ENCODE measurements around the gene HDGF. TPM values are rescaled to one million over a fixed set of nuclear protein-coding genes. Genes with fewer than 3 reads are reported as not detected.

HDGF gene
- total and polyA plus RNA-seq, 2 of the 8 experiments (the other 6 are each of a cell fraction or from before 2014, with no cell fraction given) = 145 to 391 TPM

DNA sequence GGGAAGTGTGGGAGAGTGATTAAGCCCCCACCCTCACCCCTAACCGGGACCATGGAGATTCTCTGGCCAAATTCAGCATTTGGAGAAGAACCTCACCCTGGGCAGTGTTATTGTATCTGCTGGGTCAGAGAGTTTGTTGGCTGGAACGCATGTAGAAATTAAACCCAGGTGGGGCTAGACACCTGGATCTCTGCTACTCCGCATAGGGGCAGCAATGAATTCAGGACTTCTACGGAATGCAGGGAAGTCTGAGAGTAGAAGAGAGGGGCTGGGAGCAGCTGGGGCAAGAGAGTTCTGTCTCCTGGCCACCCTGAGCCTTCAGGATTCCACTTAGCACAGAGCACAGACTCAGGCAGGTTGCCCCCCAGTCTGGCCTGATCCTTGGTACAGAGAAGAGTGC, 42.4 kb downstream of the HDGF start:
- Histone ChIP-seq H2BK20ac (ENCODE audit: low read length) (peak overlapping the region; percentile 8), H3K27me3 (replicated peaks in 1 of 4; ENCODE audit: control insufficient read depth in 3 of 4, extremely low read depth in 1 of 4, insufficient read depth in 3 of 4, low read length in 3 of 4) (peaks cover 0 to 13% (median 6%) of the 10 kb centered on the region in 4 experiments; a peak in 4 of 7 replicates), H3K9ac (replicated peaks in 1 of 4; ENCODE audit: extremely low read depth in 1 of 4, low read depth in 3 of 4, low read length in 3 of 4) (no peak overlapping the region), H4K8ac (ENCODE audit: extremely low read depth, insufficient read depth, low read length) (no peak overlapping the region), H3K79me1 (ENCODE audit: low read depth, low read length) (no peaks in the 10 kb centered on the region), H3K79me2 (ENCODE audit: control insufficient read depth in 1 of 2, insufficient read depth in 2 of 2, low read length in 2 of 2) (peaks cover 2 to 10% of the 10 kb centered on the region in 2 experiments; a peak in 1 of 4 replicates), H3K14ac (ENCODE audit: insufficient read length) (no peak overlapping the region), H2BK5ac (ENCODE audit: low read depth, low read length) (peak overlapping the region; percentile 68; the same call in 1 of the 2 replicates), H2AK5ac (ENCODE audit: low read depth, low read length) (peak overlapping the region; percentile 26; the same call in 1 of the 2 replicates), H3K4me3 (ENCODE audit: extremely low read depth in 1 of 4, insufficient read depth in 2 of 4, low read depth in 3 of 4, low read length in 4 of 4) (peak overlapping the region in 3 of 4 experiments; percentile 21 to 80 (median 29); a peak in 5 of 8 replicates), H3K27ac (ENCODE audit: low read depth, low read length) (peak overlapping the region; percentile 52; the same call in 1 of the 2 replicates), H3K4ac (replicated peaks; ENCODE audit: insufficient read length, low read depth, low read length) (no peak overlapping the region), H3K4me2 (ENCODE audit: insufficient read depth in 1 of 2, low read depth in 2 of 2, low read length in 2 of 2) (peak overlapping the region; percentile 77 to 94), H4K91ac (replicated peaks; ENCODE audit: insufficient read length, low read length) (peak overlapping the region; percentile 61), H3K4me1 (replicated peaks in 1 of 4; ENCODE audit: control insufficient read depth in 3 of 4, insufficient read depth in 4 of 4, low read length in 3 of 4) (peaks cover 19 to 56% (median 40%) of the 10 kb centered on the region in 4 experiments), H2BK15ac (ENCODE audit: low read length) (peak overlapping the region; percentile 97), H3K23ac (ENCODE audit: insufficient read length) (no peak overlapping the region), H2BK120ac (replicated peaks; ENCODE audit: low read depth, low read length) (peak overlapping the region; percentile 19), H4K20me1 (replicated peaks in 1 of 2; ENCODE audit: control insufficient read depth in 1 of 2, insufficient read depth in 2 of 2, low read length in 2 of 2) (peaks cover 0 to 2% of the 10 kb centered on the region in 2 experiments), H3K9me3 (ENCODE audit: insufficient read depth in 2 of 2, low read depth in 1 of 2, low read length in 1 of 2) (no peaks in the 10 kb centered on the region), H3K18ac (ENCODE audit: extremely low read depth, low read length) (peak overlapping the region; percentile 98), H2AFZ (ENCODE audit: low read length) (no peak overlapping the region), H4K5ac (ENCODE audit: insufficient read length, low read depth, low read length) (peak overlapping the region; percentile 20), H3K36me3 (ENCODE audit: control insufficient read depth in 2 of 4, insufficient read depth in 4 of 4, low read length in 3 of 4) (no peaks in the 10 kb centered on the region), H3K56ac (replicated peaks; ENCODE audit: insufficient read length, low read depth, low read length) (no peak overlapping the region), H3K23me2 (ENCODE audit: low read depth, low read length) (peaks cover 31% of the 10 kb centered on the region; the same call in 1 of the 2 replicates), H2BK12ac (ENCODE audit: low read depth, low read length) (peak overlapping the region; percentile 90)
- DNase-seq (ENCODE audit: low read depth in 1 of 2, low spot score in 2 of 2) (no peak), FAIRE-seq (no peak)
- WGBS, 2 experiments (ENCODE audit: extremely low coverage in 1 of 2, insufficient coverage in 1 of 2, insufficient read length in 1 of 2, insufficient replicate concordance in 2 of 2, low coverage in 1 of 2, low lambda C conversion rate in 2 of 2, missing lambda C conversion rate in 1 of 2) = 57% methylated on average over 4 of the region's 4 CpGs; no CpG with 5 or more reads in 1 of the 2 experiments
- CTCF ChIA-PET (ENCODE audit: partially characterized antibody) = interaction anchor here (1.0 to 66.0 kb wide), 7 partner anchors 4 to 182 kb away, joined by 3 to 4284 read pairs (median 18); partner anchors contain the start of genes CRABP2, ISG20L2, METTL25B and MRPL24
- POLR2A ChIA-PET (ENCODE audit: partially characterized antibody) = interaction anchor here (0.9 to 16.9 kb wide), 12 partner anchors 10 to 215 kb away, joined by 3 to 530 read pairs (median 10); partner anchors contain the start of genes HDGF, ISG20L2, METTL25B and MRPL24
- no peak for TF ChIP-seq CTBP2 (IDR thresholded peaks at IDR 0.05; ENCODE audit: borderline replicate concordance, insufficient read depth, insufficient read length, low read length)
- TF ChIP-seq, protein P1, sequence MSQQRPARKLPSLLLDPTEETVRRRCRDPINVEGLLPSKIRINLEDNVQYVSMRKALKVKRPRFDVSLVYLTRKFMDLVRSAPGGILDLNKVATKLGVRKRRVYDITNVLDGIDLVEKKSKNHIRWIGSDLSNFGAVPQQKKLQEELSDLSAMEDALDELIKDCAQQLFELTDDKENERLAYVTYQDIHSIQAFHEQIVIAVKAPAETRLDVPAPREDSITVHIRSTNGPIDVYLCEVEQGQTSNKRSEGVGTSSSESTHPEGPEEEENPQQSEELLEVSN (IDR thresholded peaks at IDR 0.05) = no peak
- TF ChIP-seq RBBP5 (IDR thresholded peaks at IDR 0.05; ENCODE audit: borderline replicate concordance, low read depth, low read length) = no peak
- TF ChIP-seq GABPA (IDR thresholded peaks at IDR 0.05; ENCODE audit: borderline replicate concordance, insufficient read depth, low read length) = no peak
- TF ChIP-seq RFX5 (IDR thresholded peaks at IDR 0.05; ENCODE audit: borderline replicate concordance, low read depth, low read length) = no peak
- no peak for TF ChIP-seq RNF2 (IDR thresholded peaks at IDR 0.05; ENCODE audit: borderline replicate concordance, low read depth, low read length, missing control alignments, poor library complexity, severe bottlenecking)
- TF ChIP-seq SAP30 (IDR thresholded peaks at IDR 0.05; ENCODE audit: insufficient read depth, insufficient replicate concordance, low read length) = no peak
- no peak for TF ChIP-seq RXRA (IDR thresholded peaks at IDR 0.05; ENCODE audit: insufficient read depth, low read depth, low read length)
- no peak for TF ChIP-seq NRF1 (IDR thresholded peaks at IDR 0.05; ENCODE audit: low read depth, low read length)
- TF ChIP-seq TCF12 (IDR thresholded peaks at IDR 0.05; ENCODE audit: low read depth, low read length) = no peak
- no peak for TF ChIP-seq TAF1 (IDR thresholded peaks at IDR 0.05; ENCODE audit: low read depth, low read length)

Measured in H1 (cell line).